ENCODE measurements around the gene ZNF791.

DNA sequence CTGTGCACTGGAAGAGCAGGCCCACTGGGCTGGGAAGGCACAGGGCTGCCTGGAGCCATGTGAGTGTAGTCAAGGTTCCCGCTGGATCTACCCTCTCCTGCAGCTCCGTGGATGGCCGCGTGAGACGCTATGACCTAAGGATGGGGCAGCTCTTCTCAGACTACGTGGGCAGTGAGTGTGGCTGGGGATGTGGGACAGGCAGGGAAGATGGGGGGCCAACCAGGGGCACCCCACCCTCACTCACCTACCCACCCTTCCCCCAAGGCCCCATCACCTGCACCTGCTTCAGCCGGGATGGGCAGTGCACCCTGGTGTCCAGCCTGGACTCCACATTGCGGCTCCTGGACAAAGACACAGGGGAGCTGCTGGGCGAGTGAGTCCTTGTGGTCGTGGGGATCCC, 62.0 kb downstream of the ZNF791 start:
- TF ChIP-seq YY1 (IDR thresholded peaks at IDR 0.05; ENCODE audit: low read depth) (no peak), EP300 (IDR thresholded peaks at IDR 0.05; ENCODE audit: borderline replicate concordance) (no peak), CREB1 (IDR thresholded peaks at IDR 0.05; ENCODE audit: low read depth) (no peak), EGR1 (IDR thresholded peaks at IDR 0.05) (no peak), FOXM1 (IDR thresholded peaks at IDR 0.05; ENCODE audit: borderline replicate concordance, low read depth) (no peak)
- TF ChIP-seq, protein P1, sequence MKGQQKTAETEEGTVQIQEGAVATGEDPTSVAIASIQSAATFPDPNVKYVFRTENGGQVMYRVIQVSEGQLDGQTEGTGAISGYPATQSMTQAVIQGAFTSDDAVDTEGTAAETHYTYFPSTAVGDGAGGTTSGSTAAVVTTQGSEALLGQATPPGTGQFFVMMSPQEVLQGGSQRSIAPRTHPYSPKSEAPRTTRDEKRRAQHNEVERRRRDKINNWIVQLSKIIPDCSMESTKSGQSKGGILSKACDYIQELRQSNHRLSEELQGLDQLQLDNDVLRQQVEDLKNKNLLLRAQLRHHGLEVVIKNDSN (IDR thresholded peaks at IDR 0.05) = no peak
